PC-9 (cell line): ENCODE data around the gene SIGLEC6.

Experiments
- EZH2 ChIP-seq: fragments of 200-600 bp; sonication (generic); IDR thresholded peaks from 2 replicates; pipeline ENCODE4 v1.8.0; 2017; ENCODE audit warnings: antibody characterized with exemption, low read depth
- TF ChIP-seq, protein P1 (sequence below): fragments of 200-600 bp; sonication (generic); conservative IDR thresholded peaks from 2 replicates; pipeline ENCODE4 v1.6.1; 2017; ENCODE audit warnings: mixed run types, antibody characterized with exemption, mild to moderate bottlenecking, moderate library complexity

DNA sequence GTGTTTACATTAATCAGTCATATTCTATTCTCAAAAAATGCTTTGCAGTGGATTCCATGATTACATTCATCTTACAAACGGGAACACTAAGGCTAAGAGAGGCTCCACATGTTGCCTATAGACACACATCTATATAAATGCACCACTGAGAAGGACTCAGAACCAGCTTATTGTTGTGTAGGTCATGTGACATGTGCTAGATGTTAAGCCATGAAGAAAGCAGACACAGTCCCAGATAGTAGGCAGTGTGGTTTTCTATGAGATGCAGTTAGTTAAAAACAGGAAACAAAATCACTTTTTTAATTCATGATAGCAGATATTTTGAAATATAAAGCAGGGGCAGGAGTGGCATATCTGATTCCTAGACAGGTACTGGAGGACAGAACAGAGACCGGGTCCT is 10.7 kb downstream of the SIGLEC6 start:
- TF ChIP-seq, protein P1, sequence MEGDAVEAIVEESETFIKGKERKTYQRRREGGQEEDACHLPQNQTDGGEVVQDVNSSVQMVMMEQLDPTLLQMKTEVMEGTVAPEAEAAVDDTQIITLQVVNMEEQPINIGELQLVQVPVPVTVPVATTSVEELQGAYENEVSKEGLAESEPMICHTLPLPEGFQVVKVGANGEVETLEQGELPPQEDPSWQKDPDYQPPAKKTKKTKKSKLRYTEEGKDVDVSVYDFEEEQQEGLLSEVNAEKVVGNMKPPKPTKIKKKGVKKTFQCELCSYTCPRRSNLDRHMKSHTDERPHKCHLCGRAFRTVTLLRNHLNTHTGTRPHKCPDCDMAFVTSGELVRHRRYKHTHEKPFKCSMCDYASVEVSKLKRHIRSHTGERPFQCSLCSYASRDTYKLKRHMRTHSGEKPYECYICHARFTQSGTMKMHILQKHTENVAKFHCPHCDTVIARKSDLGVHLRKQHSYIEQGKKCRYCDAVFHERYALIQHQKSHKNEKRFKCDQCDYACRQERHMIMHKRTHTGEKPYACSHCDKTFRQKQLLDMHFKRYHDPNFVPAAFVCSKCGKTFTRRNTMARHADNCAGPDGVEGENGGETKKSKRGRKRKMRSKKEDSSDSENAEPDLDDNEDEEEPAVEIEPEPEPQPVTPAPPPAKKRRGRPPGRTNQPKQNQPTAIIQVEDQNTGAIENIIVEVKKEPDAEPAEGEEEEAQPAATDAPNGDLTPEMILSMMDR = no peak
- no peak for TF ChIP-seq EZH2
